Measurements from ENCODE around the gene GFI1B. TPM values are rescaled to one million over a fixed set of nuclear protein-coding genes. Genes with fewer than 3 reads are reported as not detected.

The GFI1B gene
- total RNA-seq, 2 experiments from 2014 or later, result not detected

DNA sequence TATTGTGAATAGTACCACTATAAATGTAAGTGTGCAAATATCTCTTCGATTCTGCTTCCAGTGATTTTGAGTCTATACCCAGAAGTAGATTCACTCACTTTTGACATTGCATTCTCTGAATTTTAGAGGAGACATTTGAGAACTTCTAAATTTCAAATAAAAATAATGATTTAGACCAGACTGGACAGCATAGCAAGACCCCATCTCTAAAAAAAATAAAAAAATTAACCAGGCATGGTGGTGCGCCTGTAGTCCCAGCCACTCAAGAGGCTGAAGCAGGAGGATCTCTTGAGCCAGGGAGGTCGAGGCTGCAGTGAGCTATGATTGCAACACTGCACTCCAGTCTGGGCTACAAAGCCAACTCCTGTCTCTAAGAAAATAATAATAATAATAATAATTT lies 1.9 kb upstream of the GFI1B start:
- POLR2A ChIA-PET, result no interaction called here
- Mint-ChIP-seq H3K4me3 (no peak overlapping the region), H3K27me3 (peaks cover 32% of the 10 kb centered on the region), H3K4me1 (ENCODE audit: low read depth) (peaks cover 5% of the 10 kb centered on the region), H3K9me3 (no peaks in the 10 kb centered on the region), H3K27ac (no peak overlapping the region), H3K36me3 (ENCODE audit: low read depth) (no peaks in the 10 kb centered on the region)
- no peak for ATAC-seq
- CTCF ChIA-PET, result interaction anchor here (1.7 to 2.0 kb wide), 3 partner anchors 12 to 46 kb away, joined by 3 to 7 read pairs (median 5); no protein-coding TSS in a partner anchor
- TF ChIP-seq, protein P1, sequence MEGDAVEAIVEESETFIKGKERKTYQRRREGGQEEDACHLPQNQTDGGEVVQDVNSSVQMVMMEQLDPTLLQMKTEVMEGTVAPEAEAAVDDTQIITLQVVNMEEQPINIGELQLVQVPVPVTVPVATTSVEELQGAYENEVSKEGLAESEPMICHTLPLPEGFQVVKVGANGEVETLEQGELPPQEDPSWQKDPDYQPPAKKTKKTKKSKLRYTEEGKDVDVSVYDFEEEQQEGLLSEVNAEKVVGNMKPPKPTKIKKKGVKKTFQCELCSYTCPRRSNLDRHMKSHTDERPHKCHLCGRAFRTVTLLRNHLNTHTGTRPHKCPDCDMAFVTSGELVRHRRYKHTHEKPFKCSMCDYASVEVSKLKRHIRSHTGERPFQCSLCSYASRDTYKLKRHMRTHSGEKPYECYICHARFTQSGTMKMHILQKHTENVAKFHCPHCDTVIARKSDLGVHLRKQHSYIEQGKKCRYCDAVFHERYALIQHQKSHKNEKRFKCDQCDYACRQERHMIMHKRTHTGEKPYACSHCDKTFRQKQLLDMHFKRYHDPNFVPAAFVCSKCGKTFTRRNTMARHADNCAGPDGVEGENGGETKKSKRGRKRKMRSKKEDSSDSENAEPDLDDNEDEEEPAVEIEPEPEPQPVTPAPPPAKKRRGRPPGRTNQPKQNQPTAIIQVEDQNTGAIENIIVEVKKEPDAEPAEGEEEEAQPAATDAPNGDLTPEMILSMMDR (IDR thresholded peaks at IDR 0.05), result no peak
- intact Hi-C loops (cut with micrococcal nuclease), result no loop called here
- DNase-seq, result no peak

DNA sequence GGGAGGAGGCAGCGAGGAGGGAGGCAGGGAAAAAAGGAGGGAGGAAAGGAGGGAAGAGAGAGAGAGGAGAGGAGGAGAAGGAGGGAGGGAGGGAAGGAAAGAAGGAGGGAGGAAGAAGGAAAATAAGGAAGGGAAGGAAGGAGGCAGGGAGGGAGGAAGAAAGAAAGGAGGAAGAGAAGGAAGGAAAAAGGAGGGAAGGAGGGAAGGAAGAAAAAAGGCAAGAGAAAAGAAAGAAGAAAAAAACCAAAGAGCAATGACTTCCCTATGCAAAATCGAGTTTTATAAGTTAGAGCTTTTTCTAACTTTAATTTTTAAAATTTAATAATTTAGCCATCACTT lies 413 bp upstream of the GFI1B start:
- no peak overlapping the region for H3K27ac Mint-ChIP-seq
- peaks cover 2% of the 10 kb centered on the region for H3K4me1 Mint-ChIP-seq (ENCODE audit: low read depth)
- H3K4me3 Mint-ChIP-seq, result no peak overlapping the region
- ChIA-PET POLR2A (no interaction called here), CTCF (interaction anchor here (0.9 to 2.1 kb wide), 15 partner anchors 9 to 166 kb away, joined by 3 to 10 read pairs (median 4); partner anchors contain the start of gene TSC1)
- ATAC-seq (no peak), DNase-seq (no peak)
- H3K27me3 Mint-ChIP-seq, result peaks cover 39% of the 10 kb centered on the region
- intact Hi-C loops (cut with micrococcal nuclease), result no loop called here
- TF ChIP-seq, protein P1 (IDR thresholded peaks at IDR 0.05), result no peak
- H3K9me3 Mint-ChIP-seq, result no peaks in the 10 kb centered on the region
- H3K36me3 Mint-ChIP-seq (ENCODE audit: low read depth), result no peaks in the 10 kb centered on the region

DNA sequence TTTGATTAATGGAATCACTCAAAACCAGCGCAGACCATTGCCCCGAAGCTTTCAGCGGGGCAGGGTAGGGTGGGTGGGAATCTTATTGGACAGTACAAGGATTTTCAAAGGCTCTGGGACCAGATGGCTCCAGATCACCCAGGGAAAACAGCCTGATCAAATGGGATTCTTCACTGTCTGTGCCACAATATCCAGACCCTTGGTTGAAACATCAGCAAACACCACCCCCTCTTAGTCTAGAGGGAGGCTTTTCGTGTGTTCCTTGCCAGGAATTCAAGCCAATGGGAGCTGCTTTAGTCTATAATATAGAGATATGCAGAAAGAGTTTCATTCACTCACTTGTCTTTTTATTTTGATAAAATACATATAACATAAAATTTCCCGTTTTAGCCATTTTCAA lies 1.7 kb downstream of the GFI1B start:
- TF ChIP-seq, protein P1 (IDR thresholded peaks at IDR 0.05), result no peak
- Mint-ChIP-seq H3K36me3 (ENCODE audit: low read depth) (no peaks in the 10 kb centered on the region), H3K27me3 (peaks cover 38% of the 10 kb centered on the region), H3K4me3 (no peak overlapping the region), H3K4me1 (ENCODE audit: low read depth) (peaks cover 2% of the 10 kb centered on the region), H3K27ac (no peak overlapping the region), H3K9me3 (no peaks in the 10 kb centered on the region)
- no peak for DNase-seq
- intact Hi-C loops (cut with micrococcal nuclease), result no loop called here
- CTCF ChIA-PET, result interaction anchor here (1.1 to 1.8 kb wide), 2 partner anchors 8 to 42 kb away, joined by 3 to 7 read pairs; no protein-coding TSS in a partner anchor
- ATAC-seq, result no peak
- POLR2A ChIA-PET, result no interaction called here

DNA sequence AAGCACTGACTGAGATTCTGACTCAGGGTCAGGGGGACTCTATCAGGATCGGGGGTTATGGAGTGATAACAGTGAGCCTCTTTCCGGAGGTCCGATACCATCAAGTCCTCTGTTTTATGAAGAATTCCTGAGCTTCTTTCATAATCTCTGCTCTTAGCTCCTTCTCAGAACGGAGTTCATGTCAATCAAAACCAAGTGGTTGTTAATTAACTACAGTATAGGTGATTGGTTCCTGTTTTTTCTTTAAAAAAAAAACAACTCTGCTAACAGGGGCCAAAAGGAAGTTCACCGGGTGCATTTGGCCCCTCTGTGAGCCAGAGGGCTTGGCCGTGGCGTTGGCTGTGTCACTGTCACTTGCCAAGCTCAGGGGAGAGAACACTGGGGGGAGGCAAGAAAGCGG lies 4.0 kb downstream of the GFI1B start:
- no peak for ATAC-seq

DNA sequence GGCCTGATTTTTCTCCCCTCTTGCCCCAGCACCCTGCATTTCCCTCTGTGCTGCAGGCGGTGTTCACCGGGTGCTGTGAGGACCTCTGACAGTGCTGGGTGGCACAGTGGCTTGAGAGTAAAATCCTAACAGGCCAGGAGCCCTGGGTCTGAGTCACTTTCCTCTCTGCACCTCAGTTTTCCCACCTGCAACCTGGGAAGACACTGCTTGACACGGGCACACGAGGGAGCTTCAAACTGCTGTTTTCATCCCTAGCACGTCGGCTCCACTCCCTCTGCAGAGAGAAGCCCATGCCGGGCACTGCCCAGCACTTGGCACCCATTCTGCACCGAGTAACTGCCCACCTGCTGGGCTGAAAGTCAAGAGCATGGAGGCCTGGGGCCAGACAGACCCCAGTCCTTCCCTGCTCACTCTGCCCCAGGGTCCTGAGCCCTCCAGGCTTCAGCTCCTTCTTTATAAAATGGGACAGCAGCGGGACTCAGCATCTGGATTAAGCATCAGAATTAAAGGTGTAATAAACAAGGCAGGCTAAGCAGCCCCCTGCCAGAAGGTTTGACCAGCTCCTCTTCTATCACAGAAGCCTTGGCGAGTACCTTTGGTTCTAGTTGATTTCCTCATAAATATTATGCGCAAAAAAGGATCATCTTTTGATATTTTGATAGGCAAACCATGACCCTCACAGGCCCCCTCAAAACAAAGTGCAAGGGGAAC lies 5.2 kb downstream of the GFI1B start:
- H3K9me3 Mint-ChIP-seq, result no peaks in the 10 kb centered on the region
- ChIA-PET CTCF (interaction anchor here (1.2 kb wide), 1 partner anchor 12 kb away, joined by 3 read pairs; no protein-coding TSS in a partner anchor), POLR2A (interaction anchor here (0.6 kb wide), 1 partner anchor 372 kb away, joined by 3 read pairs; no protein-coding TSS in a partner anchor)
- peaks cover 35% of the 10 kb centered on the region for H3K27me3 Mint-ChIP-seq
- DNase-seq (no peak), ATAC-seq (no peak)
- no peaks in the 10 kb centered on the region for H3K36me3 Mint-ChIP-seq (ENCODE audit: low read depth)
- intact Hi-C loops (cut with micrococcal nuclease), result no loop called here
- H3K4me3 Mint-ChIP-seq, result no peak overlapping the region
- no peak overlapping the region for H3K27ac Mint-ChIP-seq
- H3K4me1 Mint-ChIP-seq (ENCODE audit: low read depth), result no peaks in the 10 kb centered on the region
- TF ChIP-seq, protein P1 (IDR thresholded peaks at IDR 0.05), result no peak

More for the DNA sequence above, 4.0 kb downstream of the GFI1B start:
- H3K4me3 Mint-ChIP-seq, result no peak overlapping the region
- no peaks in the 10 kb centered on the region for H3K36me3 Mint-ChIP-seq (ENCODE audit: low read depth)
- no peaks in the 10 kb centered on the region for H3K9me3 Mint-ChIP-seq
- H3K27me3 Mint-ChIP-seq, result peaks cover 42% of the 10 kb centered on the region
- intact Hi-C loops (cut with micrococcal nuclease), result no loop called here
- DNase-seq, result no peak
- TF ChIP-seq, protein P1 (IDR thresholded peaks at IDR 0.05), result no peak
- H3K27ac Mint-ChIP-seq, result no peak overlapping the region
- POLR2A ChIA-PET, result no interaction called here
- CTCF ChIA-PET, result interaction anchor here (1.0 to 1.7 kb wide), 2 partner anchors 39 to 94 kb away, joined by 3 to 7 read pairs; no protein-coding TSS in a partner anchor
- peaks cover 2% of the 10 kb centered on the region for H3K4me1 Mint-ChIP-seq (ENCODE audit: low read depth)
